ENCODE measurements around the gene XRN1.
"Not testable (repeated sequence)": the region's sequence is repeated elsewhere in the genome, so short reads cannot be mapped to it uniquely, and the experiment has no call there.

Gene XRN1

GRCh38 chr3:142447852-142448823 is at the start of gene XRN1:
Gene XRN1 (minus strand): TSS chr3:142448037. CDS start chr3:142447944, 93 bp downstream.
- peak; percentile 86 to 91 for DNase-seq

- DNase-seq: no peak
These were observed 47.3 kb upstream of the XRN1 start for GRCh38 chr3:142495103-142495502.

GRCh38 chr3:142492184-142492583 is 44.3 kb upstream of the XRN1 start:
- no peak for DNase-seq

- no peak for DNase-seq
These were observed 41.9 kb upstream of the XRN1 start for GRCh38 chr3:142489572-142490323.

GRCh38 chr3:142484912-142485435 is 37.1 kb upstream of the XRN1 start:
- no peak for DNase-seq

- DNase-seq: no peak
These were observed 33.4 kb upstream of the XRN1 start for GRCh38 chr3:142481196-142481595.

- no peak for DNase-seq
These were observed 23.0 kb upstream of the XRN1 start for GRCh38 chr3:142470826-142471225.

GRCh38 chr3:142468456-142468855 is 20.6 kb upstream of the XRN1 start:
- no peak for DNase-seq

- no peak for DNase-seq
These were observed 19.9 kb upstream of the XRN1 start for GRCh38 chr3:142467768-142468167.

GRCh38 chr3:142460689-142461088 is 12.9 kb upstream of the XRN1 start:
- no peak for DNase-seq

- no peak for DNase-seq
These were observed 12.1 kb upstream of the XRN1 start for GRCh38 chr3:142459929-142460328.

- DNase-seq: no peak
These were observed 11.3 kb upstream of the XRN1 start for GRCh38 chr3:142459096-142459495.

- no peak for DNase-seq
These were observed 3.0 kb upstream of the XRN1 start for GRCh38 chr3:142450881-142451280.

GRCh38 chr3:142450189-142450588 is 2.4 kb upstream of the XRN1 start:
- no peak for DNase-seq

GRCh38 chr3:142447301-142447851 is 461 bp downstream of the XRN1 start:
- DNase-seq: peak; percentile 8 to 11

GRCh38 chr3:142445816-142446254 is 2.0 kb downstream of the XRN1 start:
- no peak for DNase-seq

- no peak for DNase-seq
These were observed 3.5 kb downstream of the XRN1 start for GRCh38 chr3:142444343-142444742.

GRCh38 chr3:142443060-142443459 is 4.8 kb downstream of the XRN1 start:
- not testable (repeated sequence) for DNase-seq

- not testable (repeated sequence) for DNase-seq
These were observed 8.2 kb downstream of the XRN1 start for GRCh38 chr3:142439499-142440220.

GRCh38 chr3:142438096-142438495 is 9.7 kb downstream of the XRN1 start:
- not testable (repeated sequence) for DNase-seq

GRCh38 chr3:142436951-142437585 is 10.8 kb downstream of the XRN1 start:
- no peak for DNase-seq

GRCh38 chr3:142434503-142434902 is 13.3 kb downstream of the XRN1 start:
- no peak for DNase-seq

Data from SHP77 (cell line).